ENCODE results near the gene ANO2. TPM values are rescaled to one million over a fixed set of nuclear protein-coding genes. Genes with fewer than 3 reads are reported as not detected.

Gene ANO2
- total and polyA plus RNA-seq, 2 donors (not counting 3 experiments of a cell fraction or from before 2014, with no cell fraction given), result 15.4 to 65.0 TPM

DNA sequence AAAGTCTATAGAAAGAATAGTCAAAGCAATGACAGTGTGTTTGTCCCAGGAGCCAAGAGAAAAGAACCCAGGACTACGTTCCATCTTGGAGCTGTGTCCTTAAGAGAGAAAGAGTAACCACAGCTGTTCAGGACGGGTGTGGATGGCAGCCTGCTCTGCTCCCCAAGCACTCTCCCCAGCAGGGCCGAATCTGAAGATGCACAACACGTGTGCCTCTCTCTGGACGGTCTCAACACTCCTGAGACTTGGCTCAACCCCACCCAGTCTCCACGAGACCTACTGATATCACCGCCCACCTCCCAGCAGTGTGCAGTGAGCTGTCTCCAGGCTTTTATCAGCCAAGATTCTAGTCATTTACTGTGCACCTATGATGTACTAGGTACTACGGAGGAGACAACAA, 27.3 kb upstream of the ANO2 start:
- peaks cover 18% of the 10 kb centered on the region for H3K79me2 ChIP-seq (ENCODE audit: control insufficient read depth, insufficient read depth, low read length)
- TF ChIP-seq MYC (IDR thresholded peaks at IDR 0.05; ENCODE audit: low read depth, low read length) (no peak), FOS (IDR thresholded peaks at IDR 0.05; ENCODE audit: borderline replicate concordance, insufficient read depth, low read length) (no peak), POLR2A (IDR thresholded peaks at IDR 0.05; ENCODE audit: low read depth, low read length) (peak; percentile 22), EZH2 (IDR thresholded peaks at IDR 0.05; ENCODE audit: borderline replicate concordance, low read depth, low read length, severe bottlenecking) (no peak), POLR2AphosphoS5 (IDR thresholded peaks at IDR 0.05; ENCODE audit: insufficient read depth, low read depth, low read length) (peak; percentile 10), JUN (IDR thresholded peaks at IDR 0.05; ENCODE audit: borderline replicate concordance, insufficient read depth, insufficient read length, low read depth) (no peak), GATA2 (IDR thresholded peaks at IDR 0.05; ENCODE audit: insufficient read depth, insufficient read length, low read depth, low read length) (no peak)
- TF ChIP-seq, protein P1, sequence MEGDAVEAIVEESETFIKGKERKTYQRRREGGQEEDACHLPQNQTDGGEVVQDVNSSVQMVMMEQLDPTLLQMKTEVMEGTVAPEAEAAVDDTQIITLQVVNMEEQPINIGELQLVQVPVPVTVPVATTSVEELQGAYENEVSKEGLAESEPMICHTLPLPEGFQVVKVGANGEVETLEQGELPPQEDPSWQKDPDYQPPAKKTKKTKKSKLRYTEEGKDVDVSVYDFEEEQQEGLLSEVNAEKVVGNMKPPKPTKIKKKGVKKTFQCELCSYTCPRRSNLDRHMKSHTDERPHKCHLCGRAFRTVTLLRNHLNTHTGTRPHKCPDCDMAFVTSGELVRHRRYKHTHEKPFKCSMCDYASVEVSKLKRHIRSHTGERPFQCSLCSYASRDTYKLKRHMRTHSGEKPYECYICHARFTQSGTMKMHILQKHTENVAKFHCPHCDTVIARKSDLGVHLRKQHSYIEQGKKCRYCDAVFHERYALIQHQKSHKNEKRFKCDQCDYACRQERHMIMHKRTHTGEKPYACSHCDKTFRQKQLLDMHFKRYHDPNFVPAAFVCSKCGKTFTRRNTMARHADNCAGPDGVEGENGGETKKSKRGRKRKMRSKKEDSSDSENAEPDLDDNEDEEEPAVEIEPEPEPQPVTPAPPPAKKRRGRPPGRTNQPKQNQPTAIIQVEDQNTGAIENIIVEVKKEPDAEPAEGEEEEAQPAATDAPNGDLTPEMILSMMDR (IDR thresholded peaks at IDR 0.05; ENCODE audit: extremely low read depth in 1 of 2, insufficient read depth in 1 of 2, low read depth in 1 of 2, low read length in 2 of 2), result no peak
- TF ChIP-seq, protein P2, sequence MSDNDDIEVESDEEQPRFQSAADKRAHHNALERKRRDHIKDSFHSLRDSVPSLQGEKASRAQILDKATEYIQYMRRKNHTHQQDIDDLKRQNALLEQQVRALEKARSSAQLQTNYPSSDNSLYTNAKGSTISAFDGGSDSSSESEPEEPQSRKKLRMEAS (IDR thresholded peaks at IDR 0.05; ENCODE audit: insufficient read depth, insufficient read length), result no peak
- BruUV-seq (replicated peaks), result no TSS peak

More for the DNA sequence above, 27.3 kb upstream of the ANO2 start:
- dilution Hi-C loops (cut with MboI; ENCODE audit: extremely low pct_ligation_motif_present, low sequenced_read_pairs), result no loop called here
- intact Hi-C loops (cut with micrococcal nuclease), result no loop called here
- H3K9ac ChIP-seq (replicated peaks; ENCODE audit: extremely low read depth, insufficient read depth, low read length), result no peak overlapping the region
- peaks cover 15% of the 10 kb centered on the region for H4K20me1 ChIP-seq (replicated peaks; ENCODE audit: control insufficient read depth, extremely low read depth, insufficient read depth, low read length)
- no peak for DNase-seq (ENCODE audit: low read depth, low spot score)
- H3K4me2 ChIP-seq (ENCODE audit: insufficient read depth, low read length), result no peak overlapping the region
- H3K27me3 ChIP-seq (ENCODE audit: control insufficient read depth in 2 of 2, insufficient read depth in 2 of 2, low read length in 2 of 2), result no peaks in the 10 kb centered on the region
- FAIRE-seq, result no peak
- H2AFZ ChIP-seq (ENCODE audit: low read depth, low read length), result no peak overlapping the region
- H3K36me3 ChIP-seq (ENCODE audit: control insufficient read depth in 2 of 2, extremely low read depth in 1 of 2, insufficient read depth in 2 of 2, low read length in 2 of 2), result peaks cover 62 to 90% of the 10 kb centered on the region in 2 experiments
- CTCF ChIA-PET, result no interaction called here
- H3K9me3 ChIP-seq (replicated peaks; ENCODE audit: control insufficient read depth, insufficient read depth, low read length), result no peaks in the 10 kb centered on the region
- H3K27ac ChIP-seq (ENCODE audit: insufficient read depth, low read depth, low read length), result no peak overlapping the region
- POLR2A ChIA-PET, result no interaction called here
- no peaks in the 10 kb centered on the region for H3K9me1 ChIP-seq (replicated peaks; ENCODE audit: control insufficient read depth, extremely low read depth, insufficient read depth, low read length)
- peaks cover 2% of the 10 kb centered on the region for H3K4me1 ChIP-seq (ENCODE audit: control insufficient read depth, extremely low read depth, insufficient read depth, low read length)
- H3K4me3 ChIP-seq (replicated peaks in 1 of 3; ENCODE audit: insufficient read depth in 1 of 3, low read depth in 1 of 3, low read length in 3 of 3), result no peak overlapping the region
